Measurements from ENCODE around the gene NR3C2. TPM values are rescaled to one million over a fixed set of nuclear protein-coding genes. Genes with fewer than 3 reads are reported as not detected.

The NR3C2 gene
- polyA plus RNA-seq, 1 donor from 2014 or later = 0.06 TPM

GRCh38 chr4:148447681-148448080 is 5.5 kb upstream of the NR3C2 start:
- Histone ChIP-seq H3K9ac (ENCODE audit: low read length) (no peak overlapping the region), H3K4me3 (ENCODE audit: low read length) (no peak overlapping the region), H3K36me3 (ENCODE audit: insufficient read depth, low read length) (no peaks in the 10 kb centered on the region), H2AFZ (ENCODE audit: low read depth, low read length) (no peak overlapping the region), H3K4me2 (ENCODE audit: low read length) (no peak overlapping the region), H3K79me2 (replicated peaks; ENCODE audit: insufficient read depth, low read length) (no peaks in the 10 kb centered on the region), H3F3A (ENCODE audit: insufficient read depth, low read length, poor library complexity, severe bottlenecking) (no peaks in the 10 kb centered on the region), H3K27ac (ENCODE audit: low read length) (no peak overlapping the region), H3K9me2 (ENCODE audit: insufficient read depth, low read length) (no peaks in the 10 kb centered on the region), H3K9me3 (ENCODE audit: low read length) (no peaks in the 10 kb centered on the region), H4K20me1 (ENCODE audit: insufficient read depth) (no peaks in the 10 kb centered on the region), H3K27me3 (ENCODE audit: insufficient read depth, low read depth, low read length) (peaks cover 55% of the 10 kb centered on the region)
- TF ChIP-seq RAD21 (conservative IDR thresholded peaks at IDR 0.05) (no peak), REST (IDR thresholded peaks at IDR 0.05; ENCODE audit: borderline replicate concordance) (no peak), CTCF (IDR thresholded peaks at IDR 0.05; ENCODE audit: poor library complexity, severe bottlenecking) (no peak), EP300 (conservative IDR thresholded peaks at IDR 0.05; ENCODE audit: poor library complexity, severe bottlenecking) (no peak), TAF1 (IDR thresholded peaks at IDR 0.05; ENCODE audit: low read depth) (no peak), SMC3 (conservative IDR thresholded peaks at IDR 0.05; ENCODE audit: poor library complexity) (no peak), MXI1 (conservative IDR thresholded peaks at IDR 0.05; ENCODE audit: poor library complexity, severe bottlenecking) (no peak), EZH2 (IDR thresholded peaks at IDR 0.05; ENCODE audit: borderline replicate concordance, insufficient read depth, low read length, poor library complexity, severe bottlenecking) (no peak), POLR2AphosphoS5 (IDR thresholded peaks at IDR 0.05) (no peak)

GRCh38 chr4:148445860-148446330 is 3.7 kb upstream of the NR3C2 start:
- Histone ChIP-seq H4K20me1 (ENCODE audit: insufficient read depth) (no peaks in the 10 kb centered on the region), H3K4me2 (ENCODE audit: low read length) (no peak overlapping the region), H3K9me3 (ENCODE audit: low read length) (no peaks in the 10 kb centered on the region), H3K9ac (ENCODE audit: low read length) (peak overlapping the region; percentile 57), H3K79me2 (replicated peaks; ENCODE audit: insufficient read depth, low read length) (no peaks in the 10 kb centered on the region), H3K27ac (ENCODE audit: low read length) (no peak overlapping the region), H3F3A (ENCODE audit: insufficient read depth, low read length, poor library complexity, severe bottlenecking) (no peaks in the 10 kb centered on the region), H3K9me2 (ENCODE audit: insufficient read depth, low read length) (no peaks in the 10 kb centered on the region), H2AFZ (ENCODE audit: low read depth, low read length) (peak overlapping the region; percentile 51), H3K36me3 (ENCODE audit: insufficient read depth, low read length) (no peaks in the 10 kb centered on the region), H3K27me3 (ENCODE audit: insufficient read depth, low read depth, low read length) (peaks cover 72% of the 10 kb centered on the region), H3K4me3 (ENCODE audit: low read length) (peak overlapping the region; percentile 94)
- TF ChIP-seq REST (IDR thresholded peaks at IDR 0.05; ENCODE audit: borderline replicate concordance) = no peak
- no peak for TF ChIP-seq POLR2AphosphoS5 (IDR thresholded peaks at IDR 0.05)
- TF ChIP-seq CTCF (IDR thresholded peaks at IDR 0.05; ENCODE audit: poor library complexity, severe bottlenecking) = no peak
- TF ChIP-seq TAF1 (IDR thresholded peaks at IDR 0.05; ENCODE audit: low read depth) = no peak
- no peak for TF ChIP-seq EZH2 (IDR thresholded peaks at IDR 0.05; ENCODE audit: borderline replicate concordance, insufficient read depth, low read length, poor library complexity, severe bottlenecking)
- no peak for TF ChIP-seq RAD21 (conservative IDR thresholded peaks at IDR 0.05)
- TF ChIP-seq EP300 (conservative IDR thresholded peaks at IDR 0.05; ENCODE audit: poor library complexity, severe bottlenecking) = no peak

Data from neural cell (in vitro differentiated cells).